Activated CD4-positive, alpha-beta T cell treated with anti-CD3 and anti-CD28 coated beads for 36 hours (primary cell): ENCODE measurements around the gene CLCN2. TPM values are rescaled to one million over a fixed set of nuclear protein-coding genes. Genes with fewer than 3 reads are reported as not detected.
A peak's percentile ranks its signal among the peaks of the same experiment; 100 is the strongest.

Source experiments
- ATAC-seq: fragments of 200-7000 bp; cut with Tn5 transposase; one replicate; pipeline ENCODE4 v1.10.0; 2021; ENCODE audit warnings: mild to moderate bottlenecking, moderate library complexity
- CTCF ChIA-PET: fragments of 350-600 bp; sonication (Branson Sonifier 250); formaldehyde crosslinking; loops from one replicate; lab custom pipeline; 2021; ENCODE audit warnings: antibody characterized with exemption; lab: Charles Lee
- POLR2A ChIA-PET: fragments of 350-600 bp; sonication (Branson Sonifier 250); formaldehyde crosslinking; loops from one replicate; lab custom pipeline; 2021; ENCODE audit warnings: antibody characterized with exemption, inconsistent platforms; lab: Charles Lee
- DNase-seq: peaks from one replicate; pipeline ENCODE4 v3.0.0-alpha.2; 2020
- H3K27ac Mint-ChIP-seq: one replicate; pipeline ENCODE4 v1.8.0; 2021; ENCODE audit warnings: mixed read lengths
- H3K27me3 Mint-ChIP-seq: one replicate; pipeline ENCODE4 v1.8.0; 2021; ENCODE audit warnings: mixed read lengths
- H3K36me3 Mint-ChIP-seq: one replicate; pipeline ENCODE4 v1.8.0; 2021; ENCODE audit warnings: low read depth, mixed read lengths
- H3K4me1 Mint-ChIP-seq: one replicate; pipeline ENCODE4 v1.8.0; 2021; ENCODE audit warnings: mixed read lengths
- H3K4me3 Mint-ChIP-seq: one replicate; pipeline ENCODE4 v1.8.0; 2021; ENCODE audit warnings: mild to moderate bottlenecking, moderate library complexity, mixed read lengths
- H3K9me3 Mint-ChIP-seq: one replicate; pipeline ENCODE4 v1.8.0; 2021; ENCODE audit warnings: low read depth, mixed read lengths
- intact Hi-C, 2 experiments: fragments of 100-400 bp; cut with DNase I in 1 of 2; cut with micrococcal nuclease in 1 of 2; formaldehyde crosslinking; loops; one replicate each; pipeline versions ENCODE4 v1.14.2 to v1.15.1; 2022 to 2024; cut with DNase I, micrococcal nuclease
- total RNA-seq, 2 experiments: library from RNA; stranded (reverse); gene quantifications; one replicate each; pipeline ENCODE4 v1.2.3, GENCODE V29; 2021

The CLCN2 gene
- total RNA-seq, 2 experiments from 2014 or later: 4.6 to 4.7 TPM

DNA sequence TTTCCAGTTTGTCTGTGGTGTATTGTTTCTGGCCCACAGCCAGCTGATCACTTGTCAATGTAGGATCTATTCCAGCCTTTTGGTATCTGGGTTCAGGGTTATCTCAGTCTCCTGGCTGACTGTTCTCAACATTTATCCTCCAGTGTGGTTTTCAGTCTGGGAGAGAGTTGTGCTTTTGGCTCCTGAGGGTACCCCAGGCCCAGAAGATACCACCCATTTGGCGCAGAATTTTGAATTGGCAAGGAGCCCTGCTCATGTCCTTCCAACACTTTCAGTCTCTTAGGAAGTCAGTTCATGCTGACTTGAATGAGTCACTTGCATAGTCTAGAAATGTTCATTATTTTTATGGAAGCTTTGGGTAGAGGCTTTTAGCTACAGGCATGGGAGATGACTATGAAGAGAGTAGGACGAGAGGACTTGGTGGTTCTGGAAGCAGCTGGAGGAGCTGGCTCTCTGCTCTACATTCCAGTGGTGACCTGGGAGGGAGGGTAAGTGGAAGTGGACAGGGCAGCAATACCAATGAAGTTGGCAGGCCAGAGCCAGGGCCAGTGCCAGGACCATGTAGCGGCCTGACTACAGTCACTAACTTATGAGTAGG is 7.3 kb upstream of the CLCN2 start:
- no peaks in the 10 kb centered on the region for H3K9me3 Mint-ChIP-seq
- CTCF ChIA-PET: interaction anchor here (0.6 to 6.3 kb wide), 4 partner anchors 145 to 396 kb away, joined by 3 to 128 read pairs (median 4); no protein-coding TSS in a partner anchor
- H3K4me1 Mint-ChIP-seq: peaks cover 32% of the 10 kb centered on the region
- DNase-seq: no peak
- no peaks in the 10 kb centered on the region for H3K27me3 Mint-ChIP-seq
- H3K27ac Mint-ChIP-seq: peak overlapping the region; percentile 7
- no peak overlapping the region for H3K4me3 Mint-ChIP-seq
- POLR2A ChIA-PET: interaction anchor here (0.6 to 0.8 kb wide), 2 partner anchors 26 to 105 kb away, joined by 3 read pairs; no protein-coding TSS in a partner anchor
- H3K36me3 Mint-ChIP-seq: peaks cover 47% of the 10 kb centered on the region
- ATAC-seq: no peak
- intact Hi-C loops: no loop called here

DNA sequence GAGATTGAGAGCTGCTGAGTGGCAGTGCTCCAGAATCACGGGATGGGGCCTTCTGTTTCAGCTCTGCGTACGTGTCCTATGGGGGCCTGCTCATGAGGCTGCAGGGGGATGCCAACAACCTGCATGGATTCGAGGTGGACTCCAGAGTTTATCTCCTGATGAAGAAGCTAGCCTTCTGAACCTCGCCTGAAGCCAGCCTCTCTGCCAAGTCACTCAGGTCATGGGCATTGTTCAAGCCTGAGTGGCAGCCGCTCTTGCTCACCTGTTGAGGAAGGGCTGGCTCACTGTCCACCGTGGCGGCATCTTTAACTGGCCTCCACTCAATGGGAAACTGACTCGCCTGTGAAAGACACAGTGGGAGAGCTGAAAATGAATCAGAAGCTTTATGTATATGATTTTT is 6.7 kb upstream of the CLCN2 start:
- Mint-ChIP-seq H3K36me3 (peaks cover 53% of the 10 kb centered on the region), H3K9me3 (no peaks in the 10 kb centered on the region), H3K4me3 (no peak overlapping the region), H3K27ac (peak overlapping the region; percentile 7), H3K27me3 (no peaks in the 10 kb centered on the region), H3K4me1 (peaks cover 32% of the 10 kb centered on the region)
- intact Hi-C loops: no loop called here
- DNase-seq (no peak), ATAC-seq (no peak)
- CTCF ChIA-PET: interaction anchor here (0.6 to 6.3 kb wide), 3 partner anchors 146 to 197 kb away, joined by 3 to 128 read pairs (median 6); no protein-coding TSS in a partner anchor
- POLR2A ChIA-PET: interaction anchor here (0.6 kb wide), 1 partner anchor 25 kb away, joined by 3 read pairs; no protein-coding TSS in a partner anchor

GRCh38 chr3:184366619-184367289 is 5.3 kb upstream of the CLCN2 start:
- ATAC-seq: no peak
- no peaks in the 10 kb centered on the region for H3K27me3 Mint-ChIP-seq
- DNase-seq: no peak
- no peak overlapping the region for H3K4me3 Mint-ChIP-seq
- CTCF ChIA-PET: interaction anchor here (0.7 kb wide), 1 partner anchor 14 kb away, joined by 3 read pairs; no protein-coding TSS in a partner anchor
- H3K9me3 Mint-ChIP-seq: no peaks in the 10 kb centered on the region
- intact Hi-C loops: no loop called here
- POLR2A ChIA-PET: interaction anchor here (0.7 to 1.1 kb wide), 2 partner anchors 18 to 41 kb away, joined by 3 to 4 read pairs; no protein-coding TSS in a partner anchor
- peaks cover 53% of the 10 kb centered on the region for H3K36me3 Mint-ChIP-seq
- peaks cover 31% of the 10 kb centered on the region for H3K4me1 Mint-ChIP-seq
- H3K27ac Mint-ChIP-seq: peak overlapping the region; percentile 19

DNA sequence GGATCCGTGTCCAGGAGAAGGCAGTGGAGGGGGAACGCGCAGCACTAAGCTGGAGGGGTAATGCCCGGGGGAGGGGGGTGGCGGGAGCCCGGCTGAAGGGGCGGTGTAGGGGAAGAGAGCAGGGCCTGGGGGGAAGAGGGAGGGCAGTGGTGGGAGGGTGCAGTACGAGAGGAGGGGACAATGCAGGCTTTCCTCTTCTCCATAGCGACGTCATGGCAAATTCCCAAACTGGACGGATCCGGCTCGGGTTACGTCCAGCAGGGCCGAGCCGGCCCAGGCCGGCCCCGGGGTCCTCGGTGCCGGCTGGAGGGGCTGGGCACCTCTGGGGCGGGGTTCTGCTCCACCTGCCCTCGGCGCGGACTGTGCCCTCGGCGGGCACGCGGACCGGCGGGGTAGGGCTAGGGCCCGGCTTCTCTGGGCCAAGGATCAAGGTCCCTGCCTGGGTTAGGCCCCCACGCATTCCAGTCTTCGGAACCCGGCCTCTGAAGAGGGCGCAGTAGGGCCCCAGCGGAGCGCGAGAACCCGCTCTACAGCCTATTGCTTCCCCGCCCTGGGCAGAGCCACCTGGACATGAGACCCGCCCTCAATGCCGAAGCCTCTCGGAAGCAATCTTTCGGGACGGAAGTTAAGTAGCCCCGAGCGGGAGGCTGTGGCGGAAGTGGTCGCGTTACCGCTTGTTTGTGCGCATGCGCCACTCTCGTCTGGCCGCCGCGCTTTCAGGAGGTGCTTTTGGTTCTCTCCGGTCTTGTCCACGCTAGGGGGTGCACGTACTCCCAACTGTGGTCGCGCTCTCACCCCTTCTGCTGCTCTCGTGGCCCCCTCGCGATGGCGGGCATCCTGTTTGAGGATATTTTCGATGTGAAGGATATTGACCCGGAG is 1.5 kb upstream of the CLCN2 start:
- ATAC-seq (peak; percentile 91), DNase-seq (peak; percentile 97)
- intact Hi-C loops: loop anchor here (1.0 to 5.0 kb wide), 13 partner anchors 28 to 919 kb away; partner anchors contain the start of genes ALG3 (in 2 of the 2), EIF4G1 (in 2 of the 2), PSMD2 (in 2 of the 2) and VPS8 (in 2 of the 2)
- Mint-ChIP-seq H3K27me3 (no peaks in the 10 kb centered on the region), H3K27ac (peak overlapping the region; percentile 98), H3K4me1 (peaks cover 30% of the 10 kb centered on the region), H3K4me3 (peak overlapping the region; percentile 98), H3K36me3 (peaks cover 38% of the 10 kb centered on the region), H3K9me3 (no peaks in the 10 kb centered on the region)
- POLR2A ChIA-PET: interaction anchor here (0.6 kb wide), 1 partner anchor 28 kb away, joined by 4 read pairs; no protein-coding TSS in a partner anchor
- CTCF ChIA-PET: interaction anchor here (0.7 to 1.8 kb wide), 8 partner anchors 9 to 178 kb away, joined by 3 to 9 read pairs (median 4); partner anchors contain the start of gene FAM131A

DNA sequence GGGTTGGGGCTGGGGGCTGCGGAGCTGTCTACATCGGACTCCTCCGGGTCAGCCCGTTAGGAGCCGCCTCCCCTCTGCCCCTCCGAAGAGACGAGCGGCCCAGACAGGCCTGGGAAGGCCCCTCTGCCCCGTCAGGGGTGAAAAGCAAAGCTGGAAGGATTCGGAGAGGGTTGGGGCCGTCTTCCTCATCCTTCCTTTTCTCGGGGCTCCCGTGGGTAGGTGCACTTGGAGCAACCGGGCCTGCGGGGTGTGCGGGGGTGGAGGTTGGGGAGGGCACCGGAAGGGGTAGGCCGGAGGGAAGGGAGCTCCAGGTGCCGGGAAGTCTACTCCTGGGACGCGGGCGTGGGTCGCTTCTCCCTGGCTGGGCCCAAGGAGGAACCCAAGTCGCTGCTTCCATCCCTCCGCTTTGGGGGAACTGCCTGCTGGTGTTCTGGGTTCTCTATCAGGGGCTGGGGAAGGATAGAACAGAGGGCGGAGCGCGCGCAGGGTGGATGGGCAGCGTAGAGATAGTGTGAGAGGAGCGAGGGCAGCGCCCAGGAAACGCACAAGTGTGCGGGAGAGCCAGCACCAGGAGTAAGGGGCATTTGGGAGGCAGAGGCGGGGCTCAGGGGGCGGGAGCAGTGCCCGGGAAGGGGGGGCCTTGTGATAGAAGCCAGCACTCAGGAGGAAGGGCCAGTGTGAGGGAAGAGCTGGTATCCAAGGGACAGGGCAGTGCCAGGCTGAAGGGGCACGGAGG is 695 bp upstream of the CLCN2 start:
- CTCF ChIA-PET: interaction anchor here (0.7 to 1.8 kb wide), 6 partner anchors 9 to 179 kb away, joined by 3 to 9 read pairs (median 4); partner anchors contain the start of gene FAM131A
- DNase-seq: peak; percentile 69
- Mint-ChIP-seq H3K4me1 (peaks cover 28% of the 10 kb centered on the region), H3K9me3 (no peaks in the 10 kb centered on the region), H3K36me3 (peaks cover 32% of the 10 kb centered on the region), H3K4me3 (peak overlapping the region; percentile 98), H3K27ac (peak overlapping the region; percentile 97), H3K27me3 (no peaks in the 10 kb centered on the region)
- peak; percentile 15 for ATAC-seq
- intact Hi-C loops: loop anchor here (2.0 to 5.0 kb wide), 5 partner anchors 47 to 920 kb away; partner anchors contain the start of genes ALG3 (in 1 of the 2), EEF1AKMT4 (in 1 of the 2), EIF4G1 (in 1 of the 2) and KLHL24 (in 1 of the 2)
- POLR2A ChIA-PET: interaction anchor here (0.6 kb wide), 1 partner anchor 24 kb away, joined by 3 read pairs; no protein-coding TSS in a partner anchor

DNA sequence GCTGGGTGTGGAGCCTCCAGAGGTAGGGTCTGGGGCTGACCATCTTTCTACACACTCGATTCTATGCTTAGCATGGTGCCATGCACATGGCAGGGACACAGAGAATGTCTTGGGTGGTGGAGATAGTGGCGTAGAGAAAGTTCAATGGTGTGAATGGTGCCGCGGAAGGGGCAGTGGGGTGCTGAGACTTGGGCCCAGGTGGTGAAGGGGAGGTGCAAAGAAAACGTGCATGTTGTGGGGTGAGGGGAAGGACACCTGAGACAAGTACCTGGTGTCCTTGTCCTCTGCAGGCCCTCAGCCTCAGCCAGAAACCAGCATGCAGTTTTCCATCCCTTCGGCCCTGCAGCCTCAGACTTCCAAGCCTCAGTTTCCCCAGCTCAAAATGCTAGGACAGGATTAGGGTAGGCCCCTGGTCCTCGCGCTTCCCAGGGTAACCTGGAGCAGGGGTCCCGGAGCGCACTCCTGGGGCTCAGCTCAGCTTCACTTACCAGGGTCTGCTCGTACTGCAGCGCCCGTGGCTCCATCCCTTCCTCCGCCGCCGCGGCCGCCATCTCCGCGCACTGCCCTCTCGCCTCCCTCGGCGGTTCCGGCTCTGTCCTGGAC is 375 bp downstream of the CLCN2 start:
- peak overlapping the region; percentile 98 for H3K4me3 Mint-ChIP-seq
- ChIA-PET CTCF (interaction anchor here (1.8 kb wide), 1 partner anchor 180 kb away, joined by 4 read pairs; no protein-coding TSS in a partner anchor), POLR2A (no interaction called here)
- intact Hi-C loops: loop anchor here in 1 of 2 experiments (5.0 kb wide), 2 partner anchors 724 to 921 kb away; partner anchors contain the start of gene KLHL24
- H3K9me3 Mint-ChIP-seq: no peaks in the 10 kb centered on the region
- H3K36me3 Mint-ChIP-seq: peaks cover 23% of the 10 kb centered on the region
- no peak for DNase-seq
- ATAC-seq: no peak
- H3K27me3 Mint-ChIP-seq: no peaks in the 10 kb centered on the region
- peak overlapping the region; percentile 58 for H3K27ac Mint-ChIP-seq
- H3K4me1 Mint-ChIP-seq: peaks cover 20% of the 10 kb centered on the region

DNA sequence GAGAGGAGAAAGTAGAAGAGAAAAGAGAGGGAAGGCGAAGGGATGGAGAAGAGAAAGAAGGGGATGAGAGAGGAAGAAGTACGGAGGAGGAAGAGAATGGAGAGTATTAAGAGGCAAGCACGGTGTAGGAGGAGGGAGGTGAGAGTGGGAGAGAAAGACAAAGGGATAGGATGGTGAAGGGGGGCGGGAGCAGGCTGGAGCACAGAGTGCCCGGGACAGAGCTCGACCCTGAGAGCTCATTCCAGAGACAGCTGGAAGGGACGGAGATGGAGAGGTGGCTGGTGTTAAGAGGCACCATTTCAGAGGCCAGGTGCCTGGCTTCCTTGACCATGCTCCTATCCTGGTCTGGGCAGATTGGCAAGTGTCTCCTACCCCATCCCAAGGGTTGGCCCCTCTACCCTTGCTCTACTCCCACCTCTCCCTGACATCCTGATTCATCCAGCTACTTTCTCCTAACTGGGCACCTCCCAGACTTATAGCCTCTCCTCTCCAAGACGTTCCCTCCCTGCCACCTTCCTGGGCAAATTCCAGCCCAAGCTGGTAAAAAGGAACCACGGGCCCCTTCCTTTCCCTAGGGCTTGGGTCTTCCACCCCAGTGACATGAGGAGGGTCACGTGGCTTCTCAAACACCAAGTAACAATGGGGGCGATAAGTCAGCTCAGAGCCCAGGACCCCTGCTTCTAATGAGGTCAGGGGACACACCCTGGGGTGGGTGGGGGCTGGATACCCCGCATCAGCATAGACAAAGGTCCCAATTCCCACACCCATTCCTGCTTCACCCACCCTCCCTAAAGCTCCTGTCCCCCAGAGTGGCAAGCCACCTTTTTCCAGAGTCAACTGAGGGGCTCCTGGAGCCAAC is 1.1 kb downstream of the CLCN2 start:
- intact Hi-C loops: loop anchor here in 1 of 2 experiments (5.0 kb wide), 2 partner anchors 723 to 922 kb away; partner anchors contain the start of gene KLHL24
- Mint-ChIP-seq H3K36me3 (peaks cover 21% of the 10 kb centered on the region), H3K27me3 (no peaks in the 10 kb centered on the region), H3K4me1 (peaks cover 17% of the 10 kb centered on the region), H3K27ac (no peak overlapping the region), H3K9me3 (no peaks in the 10 kb centered on the region), H3K4me3 (peak overlapping the region; percentile 98)
- ATAC-seq (no peak), DNase-seq (no peak)
- CTCF ChIA-PET: interaction anchor here (0.9 to 1.8 kb wide), 4 partner anchors 11 to 463 kb away, joined by 3 to 5 read pairs (median 4); no protein-coding TSS in a partner anchor
- POLR2A ChIA-PET: no interaction called here

DNA sequence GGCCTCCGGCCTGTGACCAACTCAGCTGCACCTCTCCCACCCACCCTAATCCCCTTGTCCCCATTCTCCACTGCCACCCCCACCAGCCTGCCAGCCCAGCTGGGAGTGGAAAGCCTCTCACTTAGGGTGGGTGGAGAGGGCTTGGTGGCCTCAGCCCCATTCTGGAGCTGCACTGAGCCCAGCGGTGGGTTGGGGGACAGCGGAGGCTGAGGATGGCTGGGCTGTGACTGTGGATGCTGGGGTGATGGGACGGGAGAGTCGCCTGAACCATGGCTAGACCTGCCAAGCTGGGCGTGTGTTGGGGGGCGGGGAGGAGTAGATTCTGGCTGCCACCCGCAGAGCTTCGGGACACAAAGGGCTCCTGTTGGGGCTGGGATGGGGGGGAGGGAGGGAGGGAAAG is 1.8 kb downstream of the CLCN2 start:
- Mint-ChIP-seq H3K27me3 (no peaks in the 10 kb centered on the region), H3K36me3 (peaks cover 17% of the 10 kb centered on the region), H3K4me3 (peak overlapping the region; percentile 98), H3K27ac (no peak overlapping the region), H3K9me3 (no peaks in the 10 kb centered on the region), H3K4me1 (peaks cover 10% of the 10 kb centered on the region)
- intact Hi-C loops: loop anchor here in 1 of 2 experiments (5.0 kb wide), 2 partner anchors 722 to 923 kb away; partner anchors contain the start of gene KLHL24
- no peak for DNase-seq
- no peak for ATAC-seq
- POLR2A ChIA-PET: no interaction called here
- CTCF ChIA-PET: interaction anchor here (0.9 to 1.3 kb wide), 3 partner anchors 12 to 462 kb away, joined by 3 to 5 read pairs (median 3); no protein-coding TSS in a partner anchor

GRCh38 chr3:184358921-184359350 is 2.5 kb downstream of the CLCN2 start:
- H3K27ac Mint-ChIP-seq: no peak overlapping the region
- intact Hi-C loops: no loop called here
- H3K4me3 Mint-ChIP-seq: no peak overlapping the region
- H3K36me3 Mint-ChIP-seq: peaks cover 11% of the 10 kb centered on the region
- ChIA-PET POLR2A (no interaction called here), CTCF (interaction anchor here (0.6 to 1.4 kb wide), 3 partner anchors 12 to 46 kb away, joined by 3 read pairs; no protein-coding TSS in a partner anchor)
- H3K9me3 Mint-ChIP-seq: no peaks in the 10 kb centered on the region
- H3K27me3 Mint-ChIP-seq: no peaks in the 10 kb centered on the region
- no peak for DNase-seq
- ATAC-seq: no peak
- H3K4me1 Mint-ChIP-seq: peaks cover 6% of the 10 kb centered on the region
